ENCODE measurements around the gene IRF3.

Gene IRF3

GRCh38 chr19:49646586-49646985, 19.1 kb downstream of the IRF3 start:
- TF ChIP-seq CTCF (conservative IDR thresholded peaks at IDR 0.05) = no peak
- no peak overlapping the region; the same call in 1 of the 2 replicates for H3K27ac ChIP-seq

- no peak for TF ChIP-seq CTCF (conservative IDR thresholded peaks at IDR 0.05)
- H3K27ac ChIP-seq = peak overlapping the region; percentile 5; the same call in 1 of the 2 replicates
Observed at GRCh38 chr19:49645995-49646394, 19.7 kb downstream of the IRF3 start.

- H3K27ac ChIP-seq = peak overlapping the region; percentile 5; the same call in 1 of the 2 replicates
- no peak for TF ChIP-seq CTCF (conservative IDR thresholded peaks at IDR 0.05)
Observed at GRCh38 chr19:49645592-49645991, 20.1 kb downstream of the IRF3 start.

GRCh38 chr19:49643466-49643865, 22.2 kb downstream of the IRF3 start:
- TF ChIP-seq CTCF (conservative IDR thresholded peaks at IDR 0.05) = no peak
- peak overlapping the region; percentile 95; the same call in 1 of the 2 replicates for H3K27ac ChIP-seq

GRCh38 chr19:49642492-49643035, 23.1 kb downstream of the IRF3 start:
- H3K27ac ChIP-seq = peak overlapping the region; percentile 95
- TF ChIP-seq CTCF (conservative IDR thresholded peaks at IDR 0.05) = no peak

GRCh38 chr19:49641688-49642491, 23.8 kb downstream of the IRF3 start, which contains the start of gene SCAF1:
Gene SCAF1, plus strand, starts transcription at chr19:49642209. Its CDS starts 2,818 bp downstream, at chr19:49645027.
- H3K27ac ChIP-seq = peak within 1 kb of the TSS; percentile 95
- no peak for TF ChIP-seq CTCF (conservative IDR thresholded peaks at IDR 0.05)

- peak within 1 kb of the TSS; percentile 95 for H3K27ac ChIP-seq
- TF ChIP-seq CTCF (conservative IDR thresholded peaks at IDR 0.05) = no peak
Observed at GRCh38 chr19:49640113-49640898, 25.4 kb downstream of the IRF3 start, which contains the start of gene RRAS. Gene RRAS, minus strand, starts transcription at chr19:49640143. Its CDS starts 45 bp downstream, at chr19:49640098.

Measured in VCaP (cell line).